ENCODE data around the gene ZNF862. TPM values are rescaled to one million over a fixed set of nuclear protein-coding genes. Genes with fewer than 3 reads are reported as not detected.

The ZNF862 gene
- total RNA-seq, 6 donors from 2014 or later: 7.1 to 31.4 (median 16.7) TPM

- WGBS, 2 donors: 19 to 23% methylated on average over 13 of the region's 13 CpGs
- peak; percentile 72 to 88 for ATAC-seq (ENCODE audit: low FRiP score in 2 of 2)
- H3K27ac ChIP-seq: peak overlapping the region; percentile 79 to 89 (median 81)
Measured at GRCh38 chr7:149872419-149873073, 34.4 kb downstream of the ZNF862 start.

GRCh38 chr7:149873074-149873969, 35.1 kb downstream of the ZNF862 start, which contains the start of gene ATP6V0E2:
TSS of gene ATP6V0E2 (plus strand) at chr7:149873969. CDS start at chr7:149874066, 97 bp downstream.
- TF ChIP-seq POLR2AphosphoS5 (IDR thresholded peaks at IDR 0.05) (peak in 1 of 2 donors; percentile 70), POLR2A (IDR thresholded peaks at IDR 0.05) (peak in 3 of 4 donors; percentile 43 to 66 (median 65)), CTCF (IDR thresholded peaks at IDR 0.05) (peak in 2 of 6 experiments; percentile 15 to 18), EP300 (IDR thresholded peaks at IDR 0.05) (no peak)
- 0 to 1% methylated on average over 24 to 44 of the region's 93 CpGs for WGBS, 2 donors
- Histone ChIP-seq H3K4me3 (peak within 1 kb of the TSS; percentile 61 to 84 (median 67)), H3K27ac (peak within 1 kb of the TSS; percentile 79 to 89 (median 81)), H3K36me3 (peaks cover 0 to 5% (median 0%) of the 10 kb centered on the region in 4 donors), H3K4me1 (peaks cover 12 to 20% (median 16%) of the 10 kb centered on the region in 4 donors), H3K27me3 (no peaks in the 10 kb centered on the region), H3K9me3 (no peaks in the 10 kb centered on the region)
- DNase-seq (peak; percentile 98 to 99), ATAC-seq (ENCODE audit: low FRiP score in 2 of 2) (peak; percentile 93 to 98)

More at GRCh38 chr7:149872419-149873073, 34.4 kb downstream of the ZNF862 start:
- peak in 1 of 2 donors; percentile 85 for DNase-seq
- Histone ChIP-seq H3K9me3 (no peaks in the 10 kb centered on the region), H3K4me3 (peak overlapping the region; percentile 61 to 84 (median 67)), H3K4me1 (peaks cover 12 to 20% (median 16%) of the 10 kb centered on the region in 4 donors), H3K36me3 (peaks cover 0 to 5% (median 0%) of the 10 kb centered on the region in 4 donors), H3K27me3 (no peaks in the 10 kb centered on the region)
- TF ChIP-seq CTCF (IDR thresholded peaks at IDR 0.05): peak in 2 of 6 experiments; percentile 23 to 36
- TF ChIP-seq POLR2AphosphoS5 (IDR thresholded peaks at IDR 0.05): peak; percentile 40 to 48
- TF ChIP-seq POLR2A (IDR thresholded peaks at IDR 0.05): peak in 1 of 4 donors; percentile 27
- TF ChIP-seq EP300 (IDR thresholded peaks at IDR 0.05): no peak

- TF ChIP-seq POLR2A (IDR thresholded peaks at IDR 0.05) (peak in 1 of 4 donors; percentile 38), CTCF (IDR thresholded peaks at IDR 0.05) (peak in 1 of 6 experiments; percentile 3), POLR2AphosphoS5 (IDR thresholded peaks at IDR 0.05) (no peak)
- DNase-seq (no peak), ATAC-seq (ENCODE audit: low FRiP score in 2 of 2) (peak in 1 of 2 donors; percentile 16)
- H3K4me1 ChIP-seq: peaks cover 12 to 20% (median 16%) of the 10 kb centered on the region in 4 donors
- peaks cover 0 to 5% (median 0%) of the 10 kb centered on the region in 4 donors for H3K36me3 ChIP-seq
- no peaks in the 10 kb centered on the region for H3K9me3 ChIP-seq
- H3K4me3 ChIP-seq: peak overlapping the region; percentile 61 to 84 (median 67)
- H3K27ac ChIP-seq: peak overlapping the region in 2 of 4 donors; percentile 79 to 82
- WGBS, 2 donors: 10 to 26% methylated on average over 13 to 39 of the region's 46 CpGs
- no peaks in the 10 kb centered on the region for H3K27me3 ChIP-seq
Measured at GRCh38 chr7:149873970-149874643, 35.9 kb downstream of the ZNF862 start.

- WGBS, 2 donors: 70 to 71% methylated on average over 8 of the region's 8 CpGs
- no peak for DNase-seq
- Histone ChIP-seq H3K4me3 (peak overlapping the region in 3 of 4 donors; percentile 61 to 69 (median 65)), H3K27me3 (no peaks in the 10 kb centered on the region), H3K36me3 (peaks cover 0 to 9% (median 0%) of the 10 kb centered on the region in 4 donors), H3K9me3 (no peaks in the 10 kb centered on the region), H3K27ac (no peak overlapping the region), H3K4me1 (peaks cover 12 to 20% (median 16%) of the 10 kb centered on the region in 4 donors)
- no peak for ATAC-seq (ENCODE audit: low FRiP score in 2 of 2)
- TF ChIP-seq POLR2AphosphoS5 (IDR thresholded peaks at IDR 0.05): no peak
- no peak for TF ChIP-seq POLR2A (IDR thresholded peaks at IDR 0.05)
- no peak for TF ChIP-seq EP300 (IDR thresholded peaks at IDR 0.05)
- no peak for TF ChIP-seq CTCF (IDR thresholded peaks at IDR 0.05)
Measured at GRCh38 chr7:149874644-149875028, 36.5 kb downstream of the ZNF862 start.
